Pancreas (tissue), 10 donors: ENCODE results near the gene HLA-C. TPM values are rescaled to one million over a fixed set of nuclear protein-coding genes. Genes with fewer than 3 reads are reported as not detected.
A peak's percentile ranks its signal among the peaks of the same experiment; 100 is the strongest.

Experiments used
- ATAC-seq, 4 donors: fragments of 200-7000 bp; cut with Tn5 transposase; one replicate each; pipeline versions ENCODE4 v1.8.0 to v1.9.1; 2020; ENCODE audit warnings: mild to moderate bottlenecking in 4 of 4, moderate library complexity in 4 of 4
- DNase-seq, 6 donors: peaks; one replicate each; pipeline ENCODE4 v3.0.0-alpha.2; 2020
- FAIRE-seq: peaks from 2 replicates; lab custom pipeline; 2012; peaks lifted over from hg19 to GRCh38; lab: Jason Lieb, UNC
- H3K27ac ChIP-seq, 4 donors: fragments of 200-600 bp; sonication (generic); 1 replicate in 3 of 4; 2 replicates in 1 of 4; pipeline versions ENCODE4 v1.5.0 to v1.8.0; 2020
- H3K27me3 ChIP-seq, 4 donors: fragments of 200-600 bp; one replicate each; pipeline ENCODE4 v1.8.0; 2021
- H3K36me3 ChIP-seq, 3 donors: fragments of 200-600 bp; sonication (generic) in 1 of 3; one replicate each; pipeline versions ENCODE4 v1.5.0 to v1.8.0; 2020 to 2021
- H3K4me1 ChIP-seq, 3 donors: fragments of 200-600 bp; one replicate each; pipeline ENCODE4 v1.8.0; 2021
- H3K4me3 ChIP-seq, 4 donors: fragments of 200-600 bp; sonication (generic) in 2 of 4; one replicate each; pipeline versions ENCODE4 v1.5.0 to v1.8.0; 2020 to 2021
- H3K9me3 ChIP-seq, 4 donors: fragments of 200-600 bp; one replicate each; pipeline ENCODE4 v1.8.0; 2021
- CTCF ChIP-seq, 4 donors: fragments of 200-600 bp; sonication (generic) in 3 of 4; IDR thresholded peaks; one replicate each; pipeline versions ENCODE4 v1.5.0 to v1.8.0; 2021; ENCODE audit warnings: antibody characterized with exemption in 4 of 4
- WGBS, 2 donors: extraction: QIAGEN DNeasy Blood & Tissue Kit; methylation state at CpG; one replicate each; pipeline ENCODE4 v1.1.7; 2013; 5-methylcytosine and 5-hydroxymethylcytosine counted together
- intact Hi-C, 3 donors: fragments of 100-400 bp; cut with DNase I; formaldehyde crosslinking; loops; one replicate each; pipeline versions ENCODE4 v1.11.1 to v1.14.2; 2022
- polyA plus RNA-seq, 2 donors: library from polyadenylated mRNA; stranded (reverse); fragments of 200-250 nt; gene quantifications; one replicate each; pipeline ENCODE4 v1.2.3, GENCODE V29; 2013
- total RNA-seq, 6 donors: library from RNA; stranded (reverse); fragmentation: NEBNext Ultra II Directional in 4 of 6; extraction: Animal tissue kit (Norgen Biotek cat#: 25700) in 4 of 6; gene quantifications; one replicate each; pipeline versions ENCODE4 v1.2.1 to v1.2.4, GENCODE V29; 2021 to 2023
- donor health status: healthy with polysubstance abuse.
- donor health status: DM: no; HTN: no; CAD: no; lungs with moderate emphysema.
- donor health status: DM: no; HTN: no; CAD: no.
- donor health status: control.
- donor health status: control.
- donor health status: Bipolar disorder and iron deficiency.
- donor health status: DM: yes; HTN: yes; CAD: no.
- donor health status: DM: no; HTN: no; CAD: no.
- donor health status: DM: no; HTN: no; CAD: no.
- donor health status: DM: yes; HTN: yes; CAD: no.

The HLA-C gene
- total and polyA plus RNA-seq, 8 donors: 135 to 297 (median 173) TPM

- no peak for DNase-seq
Measured at GRCh38 chr6:31272436-31272835, 544 bp upstream of the HLA-C start.

GRCh38 chr6:31270788-31271640, 878 bp downstream of the HLA-C start:
- no peaks in the 10 kb centered on the region for H3K27me3 ChIP-seq
- intact Hi-C loops: no loop called here
- FAIRE-seq: no peak

More at GRCh38 chr6:31272436-31272835, 544 bp upstream of the HLA-C start:
- no peaks in the 10 kb centered on the region for H3K27me3 ChIP-seq
- ATAC-seq (peak; percentile 14 to 34 (median 23)), FAIRE-seq (no peak)
- H3K36me3 ChIP-seq: no peaks in the 10 kb centered on the region
- H3K4me1 ChIP-seq: peaks cover 0 to 5% (median 0%) of the 10 kb centered on the region in 3 donors
- TF ChIP-seq CTCF (IDR thresholded peaks at IDR 0.05): no peak
- intact Hi-C loops: no loop called here
- H3K27ac ChIP-seq: peak overlapping the region; percentile 80 to 97 (median 92)
- 3 to 4% methylated on average over 3 to 4 of the region's 4 CpGs for WGBS, 2 donors
- H3K4me3 ChIP-seq: peak overlapping the region; percentile 12 to 69 (median 60)
- no peaks in the 10 kb centered on the region for H3K9me3 ChIP-seq

GRCh38 chr6:31268836-31269235, 3.1 kb downstream of the HLA-C start:
- intact Hi-C loops: no loop called here
- ATAC-seq: no peak

More at GRCh38 chr6:31270788-31271640, 878 bp downstream of the HLA-C start:
- no peaks in the 10 kb centered on the region for H3K9me3 ChIP-seq
- H3K36me3 ChIP-seq: no peaks in the 10 kb centered on the region
- peaks cover 0 to 5% (median 0%) of the 10 kb centered on the region in 3 donors for H3K4me1 ChIP-seq
- DNase-seq: peak; percentile 67 to 83 (median 78)
- ATAC-seq: peak; percentile 75 to 85 (median 78)
- H3K4me3 ChIP-seq: peak overlapping the region in 3 of 4 donors; percentile 56 to 69 (median 64)
- H3K27ac ChIP-seq: peak overlapping the region; percentile 80 to 97 (median 92)
- 6 to 12% methylated on average over 42 to 62 of the region's 62 CpGs for WGBS, 2 donors
- TF ChIP-seq CTCF (IDR thresholded peaks at IDR 0.05): no peak

GRCh38 chr6:31268369-31268765, 3.5 kb downstream of the HLA-C start:
- H3K27ac ChIP-seq: no peak overlapping the region
- no peak for TF ChIP-seq CTCF (IDR thresholded peaks at IDR 0.05)
- no peak for DNase-seq
- no peaks in the 10 kb centered on the region for H3K9me3 ChIP-seq
- no peak for ATAC-seq
- H3K27me3 ChIP-seq: no peaks in the 10 kb centered on the region
- WGBS, 2 donors: 79 to 88% methylated on average over 7 of the region's 7 CpGs
- no peak for FAIRE-seq
- H3K36me3 ChIP-seq: no peaks in the 10 kb centered on the region
- no peak overlapping the region for H3K4me3 ChIP-seq
- H3K4me1 ChIP-seq: peaks cover 0 to 5% (median 0%) of the 10 kb centered on the region in 3 donors
- intact Hi-C loops: no loop called here

More at GRCh38 chr6:31268836-31269235, 3.1 kb downstream of the HLA-C start:
- H3K4me3 ChIP-seq: no peak overlapping the region
- 70 to 71% methylated on average over 5 of the region's 5 CpGs for WGBS, 2 donors
- no peaks in the 10 kb centered on the region for H3K36me3 ChIP-seq
- DNase-seq: no peak
- H3K4me1 ChIP-seq: peaks cover 0 to 5% (median 0%) of the 10 kb centered on the region in 3 donors
- no peak for TF ChIP-seq CTCF (IDR thresholded peaks at IDR 0.05)
- FAIRE-seq: no peak
- H3K27me3 ChIP-seq: no peaks in the 10 kb centered on the region
- H3K27ac ChIP-seq: no peak overlapping the region
- H3K9me3 ChIP-seq: no peaks in the 10 kb centered on the region
